Hypothalamus (tissue), 51 donors: ENCODE measurements around the gene SLAMF6.

Experiments used
- DNase-seq, 51 donors: peaks; one replicate each; lab custom pipeline; 2025; lab: John Stamatoyannopoulos, UW

SLAMF6 gene

GRCh38 chr1:160437432-160438316 is 85.4 kb downstream of the SLAMF6 start:
- no peak for DNase-seq

DNA sequence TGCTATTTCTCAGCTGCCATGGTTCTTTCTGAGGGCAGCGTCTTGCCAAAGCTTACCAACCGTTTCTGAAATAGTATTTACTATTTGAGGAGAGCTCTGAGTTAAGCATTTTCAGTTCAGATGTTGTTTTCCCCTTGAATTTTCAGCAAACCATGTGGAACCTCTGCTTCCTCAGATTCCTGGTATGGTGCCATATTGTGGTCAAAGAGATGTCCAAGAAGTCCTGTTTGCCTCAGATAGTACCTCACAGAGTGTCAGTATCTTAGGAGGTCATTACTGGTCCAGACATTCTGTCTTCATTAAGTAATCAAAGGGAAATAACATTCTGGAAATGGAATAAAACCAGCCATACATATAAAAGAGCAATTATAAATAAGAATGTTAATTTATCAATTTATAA is 86.1 kb downstream of the SLAMF6 start:
- DNase-seq: no peak
